Uterus (tissue), 4 donors: ENCODE measurements around the gene CECR2. TPM values are rescaled to one million over a fixed set of nuclear protein-coding genes. Genes with fewer than 3 reads are reported as not detected.

Source experiments
- DNase-seq, 2 donors: peaks; one replicate each; pipeline ENCODE4 v3.0.0-alpha.2; 2019 to 2020
- H3K27ac ChIP-seq, 2 donors: fragments of 200-600 bp; sonication (generic); 1 replicate in 1 of 2; 2 replicates in 1 of 2; pipeline ENCODE4 v1.5.1; 2016 to 2018
- H3K27me3 ChIP-seq, 2 donors: fragments of 200-600 bp; sonication (generic); one replicate each; pipeline ENCODE4 v1.5.1; 2018 to 2019; ENCODE audit warnings: control low read depth in 1 of 2
- H3K36me3 ChIP-seq, 2 donors: fragments of 200-600 bp; sonication (generic); one replicate each; pipeline ENCODE4 v1.5.1; 2019; ENCODE audit warnings: control low read depth in 1 of 2
- H3K4me1 ChIP-seq, 2 donors: fragments of 200-600 bp; sonication (generic); one replicate each; pipeline ENCODE4 v1.5.1; 2018 to 2019; ENCODE audit warnings: control low read depth in 1 of 2
- H3K4me3 ChIP-seq, 2 donors: fragments of 200-600 bp; sonication (generic); 1 replicate in 1 of 2; 2 replicates in 1 of 2; pipeline ENCODE4 v1.5.1; 2018 to 2019; ENCODE audit warnings: mild to moderate bottlenecking in 1 of 2
- H3K9me3 ChIP-seq, 2 donors: fragments of 200-600 bp; sonication (generic); one replicate each; pipeline ENCODE4 v1.5.1; 2019; ENCODE audit warnings: control low read depth in 1 of 2
- POLR2A ChIP-seq, 2 donors: fragments of 450-650 bp; IDR thresholded peaks; one replicate each; pipeline ENCODE4 v1.6.1; 2016; ENCODE audit warnings: antibody characterized with exemption in 2 of 2, mild to moderate bottlenecking in 1 of 2, moderate library complexity in 1 of 2
- intact Hi-C: fragments of 100-400 bp; cut with DNase I; formaldehyde crosslinking; loops from one replicate; pipeline ENCODE4 v1.15.1; 2023; ENCODE audit warnings: low total_unique reads
- total RNA-seq, 4 donors: library from RNA; depleted of rRNA in 3 of 4; stranded (reverse); fragments of >200 nt in 3 of 4; gene quantifications; one replicate each; pipeline versions ENCODE4 v1.1.0 to v1.2.4, GENCODE V29; 2014 to 2023
- TF ChIP-seq, protein P1 (sequence below), 4 experiments: fragments of 200-600 bp in 2 of 4; fragments of 450-650 bp in 2 of 4; sonication (generic) in 2 of 4; IDR thresholded peaks; one replicate each; pipeline ENCODE4 v1.5.1; 2016 to 2019; ENCODE audit warnings: antibody characterized with exemption in 4 of 4, mild to moderate bottlenecking in 2 of 4, moderate library complexity in 1 of 4
- donor health status: DM: yes; HTN: yes; CAD: no.

The CECR2 gene
- total RNA-seq, 4 donors from 2014 or later: under 0.01 to 6.3 (median 3.8) TPM

DNA sequence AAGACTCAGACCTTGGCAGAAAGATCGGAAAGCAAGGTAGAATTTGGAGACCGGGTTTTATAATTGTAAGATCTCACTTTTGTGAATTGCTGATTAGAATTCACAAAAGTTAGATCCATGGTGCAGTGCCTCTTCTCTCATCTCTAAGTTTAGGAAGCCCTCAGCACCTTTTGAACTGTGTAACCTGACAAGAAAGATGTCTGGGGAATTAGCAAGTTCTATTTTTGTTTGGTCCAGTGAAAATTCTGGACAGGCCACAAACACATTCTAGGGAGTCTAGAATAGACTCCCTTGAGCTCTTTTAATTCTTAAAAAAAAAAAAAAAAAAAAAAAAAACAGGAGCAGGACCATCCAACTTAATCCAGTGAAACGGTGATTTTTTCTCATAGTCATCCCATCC lies 66.1 kb downstream of the CECR2 start:
- no peaks in the 10 kb centered on the region for H3K9me3 ChIP-seq
- H3K4me1 ChIP-seq: no peaks in the 10 kb centered on the region
- intact Hi-C loops: no loop called here
- H3K4me3 ChIP-seq: no peak overlapping the region
- TF ChIP-seq, protein P1, sequence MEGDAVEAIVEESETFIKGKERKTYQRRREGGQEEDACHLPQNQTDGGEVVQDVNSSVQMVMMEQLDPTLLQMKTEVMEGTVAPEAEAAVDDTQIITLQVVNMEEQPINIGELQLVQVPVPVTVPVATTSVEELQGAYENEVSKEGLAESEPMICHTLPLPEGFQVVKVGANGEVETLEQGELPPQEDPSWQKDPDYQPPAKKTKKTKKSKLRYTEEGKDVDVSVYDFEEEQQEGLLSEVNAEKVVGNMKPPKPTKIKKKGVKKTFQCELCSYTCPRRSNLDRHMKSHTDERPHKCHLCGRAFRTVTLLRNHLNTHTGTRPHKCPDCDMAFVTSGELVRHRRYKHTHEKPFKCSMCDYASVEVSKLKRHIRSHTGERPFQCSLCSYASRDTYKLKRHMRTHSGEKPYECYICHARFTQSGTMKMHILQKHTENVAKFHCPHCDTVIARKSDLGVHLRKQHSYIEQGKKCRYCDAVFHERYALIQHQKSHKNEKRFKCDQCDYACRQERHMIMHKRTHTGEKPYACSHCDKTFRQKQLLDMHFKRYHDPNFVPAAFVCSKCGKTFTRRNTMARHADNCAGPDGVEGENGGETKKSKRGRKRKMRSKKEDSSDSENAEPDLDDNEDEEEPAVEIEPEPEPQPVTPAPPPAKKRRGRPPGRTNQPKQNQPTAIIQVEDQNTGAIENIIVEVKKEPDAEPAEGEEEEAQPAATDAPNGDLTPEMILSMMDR (IDR thresholded peaks at IDR 0.05): no peak
- no peak for TF ChIP-seq POLR2A (IDR thresholded peaks at IDR 0.05)
- no peaks in the 10 kb centered on the region for H3K27me3 ChIP-seq
- H3K36me3 ChIP-seq: no peaks in the 10 kb centered on the region
- H3K27ac ChIP-seq: no peak overlapping the region
- no peak for DNase-seq

- TF ChIP-seq, protein P1 (IDR thresholded peaks at IDR 0.05): no peak
- no peak for TF ChIP-seq POLR2A (IDR thresholded peaks at IDR 0.05)
- H3K9me3 ChIP-seq: no peaks in the 10 kb centered on the region
- H3K27me3 ChIP-seq: no peaks in the 10 kb centered on the region
- H3K4me3 ChIP-seq: no peak overlapping the region
- no peak overlapping the region for H3K27ac ChIP-seq
- DNase-seq: no peak
- no peaks in the 10 kb centered on the region for H3K4me1 ChIP-seq
- intact Hi-C loops: no loop called here
- H3K36me3 ChIP-seq: no peaks in the 10 kb centered on the region
These were observed 67.2 kb downstream of the CECR2 start for GRCh38 chr22:17436382-17436980.

GRCh38 chr22:17436981-17437412 lies 67.7 kb downstream of the CECR2 start:
- no peak overlapping the region for H3K4me3 ChIP-seq
- no peaks in the 10 kb centered on the region for H3K4me1 ChIP-seq
- H3K27me3 ChIP-seq: no peaks in the 10 kb centered on the region
- no peak for DNase-seq
- intact Hi-C loops: no loop called here
- H3K27ac ChIP-seq: no peak overlapping the region
- TF ChIP-seq POLR2A (IDR thresholded peaks at IDR 0.05): no peak
- TF ChIP-seq, protein P1 (IDR thresholded peaks at IDR 0.05): no peak
- H3K36me3 ChIP-seq: no peaks in the 10 kb centered on the region
- no peaks in the 10 kb centered on the region for H3K9me3 ChIP-seq

DNA sequence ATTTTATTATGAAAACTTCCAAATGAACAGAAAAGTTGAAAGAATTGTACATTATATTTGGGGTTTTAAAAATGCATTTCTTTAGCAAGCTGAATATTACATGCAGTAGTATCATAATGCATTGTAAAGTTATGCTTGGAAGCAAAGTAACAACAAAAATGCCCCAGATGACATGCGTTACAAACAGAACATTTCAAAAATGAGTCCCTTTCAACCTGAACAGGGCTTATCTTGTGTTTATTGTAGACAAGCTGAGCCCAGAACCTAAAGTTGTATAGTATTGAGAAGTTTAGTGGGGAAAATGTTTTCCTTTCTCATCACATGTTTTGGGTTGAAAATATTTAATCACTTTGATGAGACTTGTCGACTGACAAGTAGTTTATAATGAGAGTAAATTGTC lies 68.8 kb downstream of the CECR2 start:
- no peaks in the 10 kb centered on the region for H3K9me3 ChIP-seq
- DNase-seq: no peak
- no peak overlapping the region for H3K4me3 ChIP-seq
- intact Hi-C loops: no loop called here
- H3K36me3 ChIP-seq: no peaks in the 10 kb centered on the region
- H3K27me3 ChIP-seq: no peaks in the 10 kb centered on the region
- TF ChIP-seq, protein P1 (IDR thresholded peaks at IDR 0.05): no peak
- no peak for TF ChIP-seq POLR2A (IDR thresholded peaks at IDR 0.05)
- H3K27ac ChIP-seq: no peak overlapping the region
- no peaks in the 10 kb centered on the region for H3K4me1 ChIP-seq

DNA sequence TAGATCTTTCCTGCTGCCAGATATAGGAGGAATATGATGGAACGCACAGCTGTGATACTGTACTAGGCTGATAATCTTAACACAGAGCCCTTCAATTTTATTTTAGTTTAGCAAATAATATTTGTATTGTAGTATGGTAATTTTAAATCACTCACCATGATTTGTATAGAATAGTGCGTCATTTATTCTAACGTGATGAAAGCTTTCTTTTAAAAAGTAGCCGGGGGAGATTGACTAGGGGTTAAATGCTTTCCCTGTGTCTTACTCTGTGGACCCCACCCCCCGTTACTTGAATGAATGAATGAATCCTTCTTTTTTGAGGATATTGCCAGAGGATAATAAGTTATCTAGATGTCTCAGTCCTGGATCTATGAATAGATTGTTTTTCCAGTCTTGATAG lies 72.1 kb downstream of the CECR2 start:
- no peak for DNase-seq
- Histone ChIP-seq H3K27me3 (no peaks in the 10 kb centered on the region), H3K27ac (no peak overlapping the region), H3K4me3 (no peak overlapping the region), H3K4me1 (no peaks in the 10 kb centered on the region), H3K9me3 (no peaks in the 10 kb centered on the region), H3K36me3 (no peaks in the 10 kb centered on the region)
- intact Hi-C loops: no loop called here
- TF ChIP-seq, protein P1 (IDR thresholded peaks at IDR 0.05): no peak
- TF ChIP-seq POLR2A (IDR thresholded peaks at IDR 0.05): no peak
